HepG2 (cell line): ENCODE measurements around the gene TOP2A. TPM values are rescaled to one million over a fixed set of nuclear protein-coding genes. Genes with fewer than 3 reads are reported as not detected.
A peak's percentile ranks its signal among the peaks of the same experiment; 100 is the strongest.

ENCODE experiments used
- ADNP ChIP-seq: sonication (generic); formaldehyde crosslinking; IDR thresholded peaks from 2 replicates; pipeline ENCODE4 v1.4.0; 2020; ENCODE audit warnings: missing genetic modification reagents
- FOXC1 ChIP-seq: sonication (generic); formaldehyde crosslinking; IDR thresholded peaks from 2 replicates; pipeline ENCODE4 v1.8.0; 2022; ENCODE audit warnings: mild to moderate bottlenecking, missing genetic modification reagents, borderline replicate concordance
- MLX ChIP-seq: IDR thresholded peaks from 2 replicates; pipeline ENCODE4 v1.6.1; 2016
- MXI1 ChIP-seq: IDR thresholded peaks from 3 replicates; pipeline ENCODE4 v1.6.1; 2012; ENCODE audit warnings: low read depth, low read length, inconsistent platforms, borderline replicate concordance
- NAIF1 ChIP-seq: sonication (generic); formaldehyde crosslinking; IDR thresholded peaks from 2 replicates; pipeline ENCODE4 v1.5.0; 2020; ENCODE audit warnings: mild to moderate bottlenecking, missing genetic modification reagents, borderline replicate concordance
- PAXIP1 ChIP-seq: sonication (generic); formaldehyde crosslinking; conservative IDR thresholded peaks from 2 replicates; pipeline ENCODE4 v1.4.0; 2020; ENCODE audit warnings: mild to moderate bottlenecking, missing genetic modification reagents, moderate library complexity
- SIN3B ChIP-seq: fragments of 150-350 bp; IDR thresholded peaks from 2 replicates; pipeline ENCODE4 v1.6.1; 2014; ENCODE audit warnings: low read length
- SMAD9 ChIP-seq: sonication (generic); formaldehyde crosslinking; IDR thresholded peaks from 2 replicates; pipeline ENCODE4 v1.5.1; 2020; ENCODE audit warnings: mild to moderate bottlenecking, missing genetic modification reagents
- SP5 ChIP-seq: IDR thresholded peaks from 2 replicates; pipeline ENCODE4 v1.6.1; 2016; ENCODE audit warnings: low read depth, borderline replicate concordance
- STAT5B ChIP-seq: sonication (generic); formaldehyde crosslinking; IDR thresholded peaks from 2 replicates; pipeline ENCODE4 v1.4.0; 2020; ENCODE audit warnings: missing genetic modification reagents
- TBX2 ChIP-seq: sonication (generic); formaldehyde crosslinking; IDR thresholded peaks from 2 replicates; pipeline ENCODE4 v1.5.0; 2020; ENCODE audit warnings: missing genetic modification reagents, mild to moderate bottlenecking, borderline replicate concordance
- TCF7 ChIP-seq: sonication (generic); IDR thresholded peaks from 2 replicates; pipeline ENCODE4 v1.6.1; 2016; ENCODE audit warnings: antibody characterized with exemption, low read depth
- YEATS4 ChIP-seq: sonication (generic); formaldehyde crosslinking; IDR thresholded peaks from 2 replicates; pipeline ENCODE4 v1.4.0; 2020; ENCODE audit warnings: missing genetic modification reagents, borderline replicate concordance
- ZFP36 ChIP-seq: fragments of 150-350 bp; IDR thresholded peaks from 2 replicates; pipeline ENCODE4 v1.6.1; 2018; ENCODE audit warnings: borderline replicate concordance, low read length, low read depth; ENCODE audit not compliant: partially characterized antibody
- ZFP62 ChIP-seq: sonication (generic); formaldehyde crosslinking; IDR thresholded peaks from 2 replicates; pipeline ENCODE4 v1.4.0; 2020; ENCODE audit warnings: missing genetic modification reagents
- ZNF124 ChIP-seq: sonication (generic); formaldehyde crosslinking; IDR thresholded peaks from 2 replicates; pipeline ENCODE4 v1.4.0; 2020; ENCODE audit warnings: missing genetic modification reagents
- ZNF724P ChIP-seq: sonication (generic); formaldehyde crosslinking; IDR thresholded peaks from 2 replicates; pipeline ENCODE4 v1.8.0; 2022; ENCODE audit warnings: missing genetic modification reagents, borderline replicate concordance
- ZNF782 ChIP-seq: sonication (generic); formaldehyde crosslinking; IDR thresholded peaks from 2 replicates; pipeline ENCODE4 v1.4.0; 2020; ENCODE audit warnings: missing genetic modification reagents, mild to moderate bottlenecking, borderline replicate concordance
- ZNF841 ChIP-seq: sonication (generic); formaldehyde crosslinking; IDR thresholded peaks from 2 replicates; pipeline ENCODE4 v1.8.1; 2023; ENCODE audit warnings: missing genetic modification reagents, borderline replicate concordance
- ZNF883 ChIP-seq: sonication (generic); formaldehyde crosslinking; IDR thresholded peaks from 2 replicates; pipeline ENCODE4 v1.5.1; 2020; ENCODE audit warnings: mild to moderate bottlenecking, missing genetic modification reagents; ENCODE audit errors: not compliant biosample characterization
- polyA plus RNA-seq, 8 experiments: library from polyadenylated mRNA; depleted of rRNA in 3 of 8; stranded (reverse) in 7 of 8; unstranded in 1 of 8; fragments of >200 nt; fragmentation: Illumina TruSeq in 4 of 8; extraction: Trizol in 4 of 8; gene quantifications; 2 replicates each; pipeline versions ENCODE4 v1.2.1 to v1.2.3, GENCODE V29; 2011 to 2016; ENCODE audit warnings: low read depth in 4 of 8, missing spikeins in 1 of 8, mixed read lengths in 1 of 8; ENCODE audit not compliant: insufficient read depth in 1 of 8
- total RNA-seq, 5 experiments: library from RNA; depleted of rRNA; stranded (reverse); fragments of >200 nt; fragmentation: Illumina TruSeq; extraction: Trizol; gene quantifications; 2 replicates each; pipeline ENCODE4 v1.2.3, GENCODE V29; 2016; ENCODE audit warnings: low read depth in 1 of 5
- TF ChIP-seq, protein P1 (sequence below): sonication (generic); formaldehyde crosslinking; IDR thresholded peaks from 2 replicates; pipeline ENCODE4 v1.5.0; 2020; ENCODE audit warnings: missing genetic modification reagents
- TF ChIP-seq, protein P2 (sequence below): sonication (generic); formaldehyde crosslinking; IDR thresholded peaks from 2 replicates; pipeline ENCODE4 v1.8.0; 2022; ENCODE audit warnings: low read depth, missing genetic modification reagents
- TF ChIP-seq, protein P3 (sequence below): sonication (generic); formaldehyde crosslinking; IDR thresholded peaks from 2 replicates; pipeline ENCODE4 v1.5.0; 2020; ENCODE audit warnings: missing genetic modification reagents

The TOP2A gene
- total and polyA plus RNA-seq, 2 of the 13 experiments (the other 11 are each of a cell fraction or from before 2014, with no cell fraction given), result 108 to 327 TPM

DNA sequence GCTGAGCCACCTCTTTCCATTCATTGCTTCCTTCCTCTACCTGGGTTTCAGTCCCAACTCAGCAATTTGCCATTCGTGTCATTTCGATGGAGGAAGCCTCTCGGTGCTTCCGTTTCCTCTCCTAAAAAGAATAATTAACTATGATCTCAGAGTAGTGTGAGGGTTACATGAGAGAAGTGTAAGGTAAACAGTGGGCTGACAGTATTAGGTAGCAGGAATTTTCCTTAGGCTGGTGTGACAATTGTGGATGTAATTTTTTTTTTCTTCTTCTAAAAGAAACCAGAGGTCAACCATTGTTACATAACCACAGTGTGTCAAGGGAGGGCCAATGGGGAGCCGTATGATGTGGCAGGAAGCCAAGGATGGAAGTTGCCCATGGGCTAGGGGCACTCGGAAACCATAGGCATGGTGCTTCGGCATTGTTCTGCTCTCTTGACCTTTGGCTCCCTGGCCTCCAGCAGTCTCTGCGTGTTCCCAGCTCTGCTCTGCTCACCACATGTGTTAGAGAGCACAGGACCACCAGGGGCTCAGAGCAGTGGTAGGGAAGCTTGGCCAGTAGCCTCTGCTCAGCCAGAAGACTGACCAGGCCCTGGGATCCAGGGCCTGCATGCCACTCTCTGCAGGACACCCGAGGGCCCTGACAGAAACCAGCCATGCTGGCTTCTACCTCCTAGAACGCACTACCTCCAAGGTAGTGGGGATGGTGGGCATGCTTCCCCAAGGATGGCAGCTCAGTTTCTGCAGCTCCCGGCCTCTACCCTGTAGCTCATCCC, 2.0 kb upstream of the TOP2A start (continued):
- TF ChIP-seq SIN3B (no peak), ZNF782 (peak; percentile 58; the same call in 1 of the 2 replicates), STAT5B (no peak), ZFP36 (no peak), ZNF124 (CRISPR knock-in tag) (peak; percentile 88; the same call in 1 of the 2 replicates), SMAD9 (CRISPR knock-in tag) (no peak), FOXC1 (CRISPR knock-in tag) (no peak; the same call in 1 of the 2 replicates), YEATS4 (CRISPR knock-in tag) (peak; percentile 56; the same call in 1 of the 2 replicates), ZNF724P (CRISPR knock-in tag) (peak; percentile 6; the same call in 1 of the 2 replicates), TBX2 (CRISPR knock-in tag) (peak; percentile 96), MLX (CRISPR knock-in tag) (peak; percentile 59; the same call in 1 of the 2 replicates), ZNF841 (no peak), ZFP62 (CRISPR knock-in tag) (no peak), NAIF1 (CRISPR knock-in tag) (peak; percentile 76; the same call in 1 of the 2 replicates), PAXIP1 (CRISPR knock-in tag) (peak; percentile 89), MXI1 (peak; percentile 86; the same call in 1 of the 3 replicates), SP5 (CRISPR knock-in tag) (no peak), TCF7 (peak; percentile 27; the same call in 1 of the 2 replicates), ADNP (CRISPR knock-in tag) (no peak), ZNF883 (CRISPR knock-in tag) (peak; percentile 81)
- TF ChIP-seq, protein P1, sequence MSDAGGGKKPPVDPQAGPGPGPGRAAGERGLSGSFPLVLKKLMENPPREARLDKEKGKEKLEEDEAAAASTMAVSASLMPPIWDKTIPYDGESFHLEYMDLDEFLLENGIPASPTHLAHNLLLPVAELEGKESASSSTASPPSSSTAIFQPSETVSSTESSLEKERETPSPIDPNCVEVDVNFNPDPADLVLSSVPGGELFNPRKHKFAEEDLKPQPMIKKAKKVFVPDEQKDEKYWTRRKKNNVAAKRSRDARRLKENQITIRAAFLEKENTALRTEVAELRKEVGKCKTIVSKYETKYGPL (CRISPR knock-in tag), result peak; percentile 82; the same call in 1 of the 2 replicates
- TF ChIP-seq, protein P2, sequence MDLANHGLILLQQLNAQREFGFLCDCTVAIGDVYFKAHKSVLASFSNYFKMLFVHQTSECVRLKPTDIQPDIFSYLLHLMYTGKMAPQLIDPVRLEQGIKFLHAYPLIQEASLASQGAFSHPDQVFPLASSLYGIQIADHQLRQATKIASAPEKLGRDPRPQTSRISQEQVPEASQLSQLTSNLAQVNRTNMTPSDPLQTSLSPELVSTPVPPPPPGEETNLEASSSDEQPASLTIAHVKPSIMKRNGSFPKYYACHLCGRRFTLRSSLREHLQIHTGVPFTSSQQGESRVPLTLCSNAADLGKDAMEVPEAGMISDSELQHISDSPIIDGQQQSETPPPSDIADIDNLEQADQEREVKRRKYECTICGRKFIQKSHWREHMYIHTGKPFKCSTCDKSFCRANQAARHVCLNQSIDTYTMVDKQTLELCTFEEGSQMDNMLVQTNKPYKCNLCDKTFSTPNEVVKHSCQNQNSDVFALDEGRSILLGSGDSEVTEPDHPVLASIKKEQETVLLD, result no peak
- TF ChIP-seq, protein P3, sequence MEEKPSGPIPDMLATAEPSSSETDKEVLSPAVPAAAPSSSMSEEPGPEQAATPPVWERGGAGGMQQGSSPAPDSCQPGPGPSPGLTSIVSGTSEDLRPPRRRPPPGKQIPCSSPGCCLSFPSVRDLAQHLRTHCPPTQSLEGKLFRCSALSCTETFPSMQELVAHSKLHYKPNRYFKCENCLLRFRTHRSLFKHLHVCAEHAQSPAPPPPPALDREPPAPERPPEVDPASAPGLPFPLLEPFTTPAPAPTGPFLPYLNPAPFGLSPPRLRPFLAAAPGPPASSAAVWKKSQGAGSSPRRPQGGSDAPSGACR (CRISPR knock-in tag), result peak; percentile 10; the same call in 1 of the 2 replicates
